ENCODE measurements around the gene CRX.

- no peak for TF ChIP-seq CTCF (conservative IDR thresholded peaks at IDR 0.05 in 1 of 2, IDR thresholded peaks at IDR 0.05 in 1 of 2; ENCODE audit: low read depth in 1 of 2, low read length in 2 of 2)
- no peak for TF ChIP-seq EZH2 (IDR thresholded peaks at IDR 0.05; ENCODE audit: low read length, missing control alignments)
Observed at GRCh38 chr19:47861630-47862029, 39.9 kb downstream of the CRX start.
